HG02678 (cell line): ENCODE measurements around the gene WNT9B.

ENCODE experiments used
- ATAC-seq: cut with Tn5 transposase; IDR thresholded peaks from one replicate; pipeline ENCODE4 v1.9.1; 2021; ENCODE audit warnings: mild to moderate bottlenecking, moderate library complexity; ENCODE audit not compliant: unreplicated experiment

WNT9B gene

DNA sequence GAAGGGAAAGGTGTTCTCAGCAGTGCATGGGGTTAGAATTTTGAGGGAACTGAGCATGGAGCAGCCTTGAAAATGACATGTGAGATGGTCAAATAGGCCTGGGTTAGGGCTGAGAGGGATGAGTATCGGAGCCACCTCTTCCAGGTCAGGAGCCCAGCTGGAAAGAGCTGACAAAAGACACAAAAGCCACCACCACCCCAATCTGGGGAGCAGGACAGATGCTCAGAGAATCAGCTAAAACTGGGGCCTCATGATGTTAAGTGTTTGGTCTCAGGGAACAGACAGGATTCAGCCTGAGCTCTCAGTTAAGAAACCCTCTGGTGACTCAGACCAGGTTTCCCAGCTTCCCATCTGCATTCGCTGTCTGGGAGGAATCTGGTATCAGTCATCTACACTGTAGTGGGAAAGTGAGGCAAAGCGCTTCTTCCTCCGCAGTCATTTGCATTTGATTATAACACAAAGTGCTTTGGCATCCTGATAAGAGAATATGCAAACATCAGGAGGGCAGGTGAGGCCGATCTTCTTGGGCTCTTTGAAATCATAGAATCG lies 2.6 kb downstream of the WNT9B start:
- no peak for ATAC-seq

DNA sequence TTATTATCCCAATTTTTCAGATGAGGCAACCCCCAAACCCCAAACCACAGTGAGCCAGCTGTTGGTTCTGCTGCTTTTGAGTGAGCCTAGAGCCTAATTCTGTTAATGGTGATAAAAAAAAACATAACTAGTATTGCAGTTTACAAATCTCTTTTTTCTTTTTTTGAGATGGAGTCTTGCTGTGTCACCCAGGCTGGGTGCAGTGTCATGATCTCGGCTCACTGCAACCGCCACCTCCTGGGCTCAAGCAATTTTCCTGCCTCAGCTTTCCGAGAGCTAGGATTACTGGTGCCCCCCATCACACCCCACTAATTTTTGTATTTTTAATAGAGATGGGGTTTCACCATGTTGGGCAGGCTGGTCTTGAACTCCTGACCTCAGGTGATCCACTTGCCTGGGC lies 3.1 kb downstream of the WNT9B start:
- no peak for ATAC-seq

GRCh38 chr17:46854948-46855347 lies 3.6 kb downstream of the WNT9B start:
- ATAC-seq: no peak

DNA sequence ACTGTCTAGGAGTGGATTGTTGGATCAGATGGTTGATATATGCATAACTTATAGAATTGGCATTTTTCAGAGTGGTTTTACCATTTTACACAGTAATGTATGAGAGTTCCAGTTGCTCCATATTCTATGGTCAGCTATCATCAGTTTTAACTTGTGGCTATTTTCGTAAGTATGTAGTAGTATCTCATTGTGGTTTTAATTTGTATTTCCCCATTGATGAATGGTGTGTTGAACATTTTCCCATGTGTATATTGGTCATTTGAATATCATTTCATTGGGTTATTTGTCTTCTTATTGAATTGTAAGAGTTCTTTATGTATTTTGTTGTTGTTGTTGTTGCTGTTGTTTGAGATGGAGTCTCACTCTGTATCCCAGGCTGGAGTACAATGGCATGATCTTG lies 6.2 kb downstream of the WNT9B start:
- ATAC-seq: no peak

- no peak for ATAC-seq
Observed at GRCh38 chr17:46859996-46860395, 8.6 kb downstream of the WNT9B start.

- ATAC-seq: no peak
Observed at GRCh38 chr17:46862949-46863348, 11.6 kb downstream of the WNT9B start.

GRCh38 chr17:46863383-46864121 lies 12.2 kb downstream of the WNT9B start:
- no peak for ATAC-seq

GRCh38 chr17:46865100-46865499 lies 13.7 kb downstream of the WNT9B start:
- no peak for ATAC-seq

GRCh38 chr17:46866325-46866724 lies 14.9 kb downstream of the WNT9B start:
- ATAC-seq: no peak

GRCh38 chr17:46866747-46867146 lies 15.4 kb downstream of the WNT9B start:
- ATAC-seq: no peak

GRCh38 chr17:46868689-46869187 lies 17.4 kb downstream of the WNT9B start:
- ATAC-seq: no peak

DNA sequence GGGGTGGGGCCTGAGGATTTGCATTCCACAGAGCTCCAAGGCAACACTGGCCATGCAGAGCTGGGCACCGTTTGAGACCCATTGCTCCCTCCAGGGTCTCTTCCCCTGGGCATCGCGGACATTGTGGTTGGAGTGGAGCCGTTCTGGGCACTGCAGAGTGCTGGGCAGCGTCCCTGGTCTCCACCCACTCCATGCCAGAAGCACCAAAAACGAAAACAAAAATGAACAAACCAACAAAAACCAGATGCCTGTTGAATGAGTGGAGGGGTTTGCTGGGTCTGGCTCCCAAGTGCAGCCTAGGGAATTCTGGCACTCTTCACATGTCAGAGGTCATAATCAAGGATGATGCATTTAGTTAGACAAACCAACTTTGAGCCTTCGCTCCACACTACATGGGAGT lies 17.9 kb downstream of the WNT9B start:
- no peak for ATAC-seq

GRCh38 chr17:46869975-46870803 lies 18.8 kb downstream of the WNT9B start:
- no peak for ATAC-seq

GRCh38 chr17:46872421-46872820 lies 21.0 kb downstream of the WNT9B start:
- no peak for ATAC-seq

- ATAC-seq: no peak
Observed at GRCh38 chr17:46873941-46874645, 22.7 kb downstream of the WNT9B start.

GRCh38 chr17:46874906-46875305 lies 23.5 kb downstream of the WNT9B start:
- ATAC-seq: no peak

DNA sequence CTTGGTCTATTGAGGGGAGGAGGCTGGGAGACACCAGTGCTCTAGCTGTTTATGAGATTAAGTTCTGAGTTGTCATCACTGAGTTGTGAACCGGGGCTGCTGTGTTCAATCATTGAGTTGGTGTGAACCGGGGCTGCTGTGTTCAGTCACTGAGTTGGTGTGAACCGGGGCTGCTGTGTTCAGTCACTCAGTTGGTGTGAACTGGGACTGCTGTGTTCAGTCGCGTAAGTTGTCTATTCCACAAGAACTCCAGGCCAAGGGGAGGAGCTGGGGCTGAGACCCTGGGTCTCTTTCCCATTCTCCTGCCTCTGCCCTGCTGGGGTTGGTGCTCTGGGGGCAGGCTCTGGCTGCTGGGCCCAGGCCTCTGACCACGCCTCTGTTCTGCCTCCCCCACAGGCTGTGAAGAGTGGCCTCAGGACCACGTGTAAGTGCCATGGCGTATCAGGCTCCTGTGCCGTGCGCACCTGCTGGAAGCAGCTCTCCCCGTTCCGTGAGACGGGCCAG lies 24.5 kb downstream of the WNT9B start:
- ATAC-seq: no peak

- no peak for ATAC-seq
Observed at GRCh38 chr17:46876353-46876887, 25.0 kb downstream of the WNT9B start.

DNA sequence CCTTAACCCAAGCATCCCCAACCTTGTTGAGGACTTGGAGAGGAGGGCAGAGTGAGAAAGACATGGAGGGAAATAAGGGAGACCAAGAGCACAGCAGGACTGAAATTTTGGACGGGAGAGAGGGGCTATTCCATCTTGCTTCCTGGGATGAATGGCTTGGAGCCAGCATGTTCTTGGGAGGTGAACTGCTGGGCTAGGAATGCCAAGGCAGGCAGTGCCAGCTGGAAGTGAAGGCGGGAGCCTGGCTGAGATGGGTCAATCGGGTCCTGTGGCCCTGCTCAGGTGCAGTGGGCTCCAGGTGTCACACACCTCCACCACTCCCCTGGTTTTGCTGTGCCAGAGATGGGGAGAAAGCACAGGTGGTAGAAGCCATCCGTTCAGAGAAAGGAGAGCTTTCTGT lies 25.5 kb downstream of the WNT9B start:
- no peak for ATAC-seq

- no peak for ATAC-seq
Observed at GRCh38 chr17:46877466-46877865, 26.1 kb downstream of the WNT9B start.

GRCh38 chr17:46878055-46878454 lies 26.7 kb downstream of the WNT9B start:
- ATAC-seq: no peak
